ENCODE data around the gene MICAL1. TPM values are rescaled to one million over a fixed set of nuclear protein-coding genes. Genes with fewer than 3 reads are reported as not detected.
A peak's percentile ranks its signal among the peaks of the same experiment; 100 is the strongest.

The MICAL1 gene
- total and polyA plus RNA-seq, 2 experiments from 2014 or later: 46.5 to 51.2 TPM

GRCh38 chr6:109397020-109397419 is 58.6 kb downstream of the MICAL1 start:
- no peak overlapping the region for H3K27ac ChIP-seq
- no peak overlapping the region for H3K4me3 ChIP-seq
- no peaks in the 10 kb centered on the region for H3K9me2 ChIP-seq (replicated peaks; ENCODE audit: insufficient read depth)
- no peak overlapping the region for H3K4me2 ChIP-seq
- TF ChIP-seq, protein P1, sequence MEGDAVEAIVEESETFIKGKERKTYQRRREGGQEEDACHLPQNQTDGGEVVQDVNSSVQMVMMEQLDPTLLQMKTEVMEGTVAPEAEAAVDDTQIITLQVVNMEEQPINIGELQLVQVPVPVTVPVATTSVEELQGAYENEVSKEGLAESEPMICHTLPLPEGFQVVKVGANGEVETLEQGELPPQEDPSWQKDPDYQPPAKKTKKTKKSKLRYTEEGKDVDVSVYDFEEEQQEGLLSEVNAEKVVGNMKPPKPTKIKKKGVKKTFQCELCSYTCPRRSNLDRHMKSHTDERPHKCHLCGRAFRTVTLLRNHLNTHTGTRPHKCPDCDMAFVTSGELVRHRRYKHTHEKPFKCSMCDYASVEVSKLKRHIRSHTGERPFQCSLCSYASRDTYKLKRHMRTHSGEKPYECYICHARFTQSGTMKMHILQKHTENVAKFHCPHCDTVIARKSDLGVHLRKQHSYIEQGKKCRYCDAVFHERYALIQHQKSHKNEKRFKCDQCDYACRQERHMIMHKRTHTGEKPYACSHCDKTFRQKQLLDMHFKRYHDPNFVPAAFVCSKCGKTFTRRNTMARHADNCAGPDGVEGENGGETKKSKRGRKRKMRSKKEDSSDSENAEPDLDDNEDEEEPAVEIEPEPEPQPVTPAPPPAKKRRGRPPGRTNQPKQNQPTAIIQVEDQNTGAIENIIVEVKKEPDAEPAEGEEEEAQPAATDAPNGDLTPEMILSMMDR (IDR thresholded peaks at IDR 0.05; ENCODE audit: poor library complexity): peak; percentile 35
- no peak for TF ChIP-seq EZH2 (IDR thresholded peaks at IDR 0.05; ENCODE audit: borderline replicate concordance)
- H4K20me1 ChIP-seq (ENCODE audit: insufficient read depth, poor library complexity, severe bottlenecking): no peaks in the 10 kb centered on the region
- no peaks in the 10 kb centered on the region for H3K36me3 ChIP-seq (replicated peaks; ENCODE audit: insufficient read depth, low read depth)
- no peaks in the 10 kb centered on the region for H3K79me2 ChIP-seq
- no peaks in the 10 kb centered on the region for H3K4me1 ChIP-seq (ENCODE audit: insufficient read depth)
- no peaks in the 10 kb centered on the region for H3K27me3 ChIP-seq
- no peaks in the 10 kb centered on the region for H3K9me3 ChIP-seq (ENCODE audit: low read depth)
- no peak overlapping the region for H2AFZ ChIP-seq
- DNase-seq (ENCODE audit: low spot score): no peak
- 75% methylated on average over 4 of the region's 4 CpGs for WGBS (ENCODE audit: low lambda C conversion rate, missing lambda C conversion rate)

DNA sequence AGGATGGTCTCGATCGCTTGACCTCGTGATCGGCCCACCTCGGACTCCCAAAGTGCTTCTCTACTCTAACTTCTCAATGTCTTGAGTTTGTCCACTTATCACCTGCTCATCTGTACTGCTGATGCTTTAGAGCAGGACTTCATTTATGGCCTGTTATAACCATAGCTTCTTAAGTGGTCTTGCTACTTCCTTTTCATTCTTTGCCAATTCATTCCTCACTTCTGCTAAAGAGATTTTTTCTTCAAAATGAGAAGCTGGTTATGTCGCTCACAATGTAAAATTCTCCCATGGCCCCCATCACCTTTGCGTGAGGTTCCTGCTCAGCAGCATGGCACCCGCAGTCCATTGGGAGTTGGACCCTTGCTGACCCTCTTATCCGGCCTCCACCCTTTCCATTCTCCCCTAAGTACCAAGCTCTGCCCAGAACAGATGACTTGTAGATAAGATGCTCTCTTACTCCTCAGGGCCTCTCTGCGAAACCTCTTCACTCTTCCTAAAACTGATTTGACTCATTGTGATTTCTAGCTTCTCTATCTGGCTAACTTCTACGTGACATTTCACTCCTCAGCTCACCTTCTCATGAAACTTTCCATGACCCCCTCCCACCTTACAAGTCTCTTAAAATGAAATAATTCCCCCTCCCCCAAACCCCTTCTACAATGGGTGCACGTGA is 59.4 kb downstream of the MICAL1 start:
- no peaks in the 10 kb centered on the region for H3K9me2 ChIP-seq (replicated peaks; ENCODE audit: insufficient read depth)
- no peaks in the 10 kb centered on the region for H3K9me3 ChIP-seq (ENCODE audit: low read depth)
- TF ChIP-seq EZH2phosphoT487 (IDR thresholded peaks at IDR 0.05; ENCODE audit: low read depth, severe bottlenecking, unreplicated experiment) (no peak), EZH2 (IDR thresholded peaks at IDR 0.05; ENCODE audit: borderline replicate concordance) (no peak)
- TF ChIP-seq, protein P1 (IDR thresholded peaks at IDR 0.05; ENCODE audit: poor library complexity): no peak
- no peak overlapping the region for H3K4me2 ChIP-seq
- H3K27me3 ChIP-seq: no peaks in the 10 kb centered on the region
- H3K4me3 ChIP-seq: no peak overlapping the region
- WGBS (ENCODE audit: low lambda C conversion rate, missing lambda C conversion rate): 92% methylated on average over 12 of the region's 12 CpGs
- peaks cover 1% of the 10 kb centered on the region for H3K4me1 ChIP-seq (ENCODE audit: insufficient read depth)
- H2AFZ ChIP-seq: no peak overlapping the region
- DNase-seq (ENCODE audit: low spot score): no peak
- H4K20me1 ChIP-seq (ENCODE audit: insufficient read depth, poor library complexity, severe bottlenecking): no peaks in the 10 kb centered on the region
- no peaks in the 10 kb centered on the region for H3K79me2 ChIP-seq
- H3K36me3 ChIP-seq (replicated peaks; ENCODE audit: insufficient read depth, low read depth): no peaks in the 10 kb centered on the region
- H3K27ac ChIP-seq: no peak overlapping the region

Other genes starting within 250 kb of the MICAL1 start
- gene CD164, start 73.3 kb downstream of the MICAL1 start, total RNA-seq: 571 and 574 TPM in 2 replicates
- 436 and 475 TPM in 2 replicates for gene CD164, start 73.3 kb downstream of the MICAL1 start, polyA plus RNA-seq
- gene PPIL6, start 15.1 kb downstream of the MICAL1 start, total RNA-seq: 2.2 and 2.6 TPM in 2 replicates
- gene PPIL6, start 15.1 kb downstream of the MICAL1 start, polyA plus RNA-seq: 2.9 and 3.8 TPM in 2 replicates
- 9.3 and 15.3 TPM in 2 replicates for gene SMPD2, start 15.0 kb downstream of the MICAL1 start, total RNA-seq
- 19.2 and 25.1 TPM in 2 replicates for gene SMPD2, start 15.0 kb downstream of the MICAL1 start, polyA plus RNA-seq
- gene ZBTB24, start 27.4 kb upstream of the MICAL1 start, total RNA-seq: 6.7 and 6.9 TPM in 2 replicates
- 2.5 and 3.8 TPM in 2 replicates for gene ZBTB24, start 27.4 kb upstream of the MICAL1 start, polyA plus RNA-seq
- gene AK9, start 235.4 kb upstream of the MICAL1 start, total RNA-seq: 9.5 and 15.2 TPM in 2 replicates
- 8.2 and 10.1 TPM in 2 replicates for gene AK9, start 235.4 kb upstream of the MICAL1 start, polyA plus RNA-seq
- 10.9 and 16.5 TPM in 2 replicates for gene FIG4, start 235.5 kb upstream of the MICAL1 start, total RNA-seq
- gene FIG4, start 235.5 kb upstream of the MICAL1 start, polyA plus RNA-seq: 8.0 and 11.8 TPM in 2 replicates